GM21381 (cell line): ENCODE measurements around the gene SHISA5.
"Not testable (repeated sequence)": the region's sequence is repeated elsewhere in the genome, so short reads cannot be mapped to it uniquely, and the experiment has no call there.

Experiments
- ATAC-seq: cut with Tn5 transposase; IDR thresholded peaks from one replicate; pipeline ENCODE4 v1.9.1; 2021; ENCODE audit warnings: mild to moderate bottlenecking, moderate library complexity; ENCODE audit not compliant: unreplicated experiment

Gene SHISA5, protein sequence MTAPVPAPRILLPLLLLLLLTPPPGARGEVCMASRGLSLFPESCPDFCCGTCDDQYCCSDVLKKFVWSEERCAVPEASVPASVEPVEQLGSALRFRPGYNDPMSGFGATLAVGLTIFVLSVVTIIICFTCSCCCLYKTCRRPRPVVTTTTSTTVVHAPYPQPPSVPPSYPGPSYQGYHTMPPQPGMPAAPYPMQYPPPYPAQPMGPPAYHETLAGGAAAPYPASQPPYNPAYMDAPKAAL

DNA sequence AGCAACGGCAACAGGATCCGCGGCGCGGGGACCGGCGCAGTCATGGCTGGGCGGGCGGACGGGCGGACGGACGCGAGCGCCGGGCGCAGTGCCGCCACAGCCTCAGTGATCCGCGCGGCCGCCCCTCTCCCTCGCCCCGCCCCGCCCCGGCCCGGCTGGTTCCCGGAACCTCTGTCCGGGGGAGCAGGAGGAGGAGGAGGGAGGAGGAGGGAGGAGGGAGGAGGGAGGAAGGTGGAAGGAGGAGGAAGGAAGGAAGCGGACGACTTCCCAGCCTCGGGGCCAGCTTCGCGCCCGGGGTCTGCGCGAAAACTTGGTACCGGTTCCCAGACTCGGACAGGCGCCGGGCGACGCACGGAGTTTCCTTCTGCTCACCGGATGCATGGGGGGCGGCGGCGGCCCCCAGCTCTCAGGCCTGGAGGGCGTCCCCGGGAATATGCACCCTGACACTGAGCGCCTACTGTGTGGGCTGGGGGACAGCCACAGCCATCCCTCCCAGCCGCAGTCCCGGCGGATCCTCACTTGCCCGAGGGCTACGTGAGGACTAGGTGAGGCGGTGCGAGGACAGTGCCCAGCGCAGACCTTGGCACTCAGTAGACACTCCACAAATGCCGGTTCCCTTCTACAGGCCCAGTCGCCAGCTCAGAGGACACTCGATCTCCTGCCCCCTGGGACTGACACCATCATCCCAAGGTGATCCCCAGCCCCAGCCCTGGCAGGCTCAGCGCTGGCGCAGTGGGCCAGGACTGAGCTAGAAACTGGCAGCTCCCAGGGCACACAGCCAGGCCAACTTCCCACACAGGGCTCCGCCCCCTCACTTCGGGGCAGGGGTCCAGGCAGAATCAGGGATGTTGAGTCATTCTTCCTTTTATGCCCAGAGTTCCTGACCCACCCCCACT is at the start of gene SHISA5:
SHISA5 (minus strand) TSS at position 124 of the 896 bp plus-strand sequence; CDS start at position 44, 80 bp downstream.
- peak; percentile 50 for ATAC-seq

DNA sequence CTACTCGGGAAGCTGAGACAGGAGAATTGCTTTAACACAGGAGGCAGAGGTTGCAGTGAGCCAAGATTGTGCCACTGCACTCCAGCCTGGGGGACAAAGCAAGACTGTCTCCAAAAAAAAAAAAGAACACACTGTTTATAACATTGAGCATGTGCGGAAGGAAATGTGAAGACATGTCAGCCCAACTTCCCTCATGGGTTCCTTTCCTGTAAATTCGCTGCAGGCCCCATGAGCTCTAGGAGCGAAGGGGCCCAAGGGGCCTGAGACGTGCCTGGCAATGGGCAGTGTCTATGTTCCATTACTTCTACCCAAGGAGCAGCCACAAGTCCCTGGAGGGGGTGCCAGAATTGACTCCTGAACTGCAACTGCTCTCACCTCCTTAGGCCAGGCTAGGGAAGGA is 49.4 kb upstream of the SHISA5 start:
- ATAC-seq = no peak

DNA sequence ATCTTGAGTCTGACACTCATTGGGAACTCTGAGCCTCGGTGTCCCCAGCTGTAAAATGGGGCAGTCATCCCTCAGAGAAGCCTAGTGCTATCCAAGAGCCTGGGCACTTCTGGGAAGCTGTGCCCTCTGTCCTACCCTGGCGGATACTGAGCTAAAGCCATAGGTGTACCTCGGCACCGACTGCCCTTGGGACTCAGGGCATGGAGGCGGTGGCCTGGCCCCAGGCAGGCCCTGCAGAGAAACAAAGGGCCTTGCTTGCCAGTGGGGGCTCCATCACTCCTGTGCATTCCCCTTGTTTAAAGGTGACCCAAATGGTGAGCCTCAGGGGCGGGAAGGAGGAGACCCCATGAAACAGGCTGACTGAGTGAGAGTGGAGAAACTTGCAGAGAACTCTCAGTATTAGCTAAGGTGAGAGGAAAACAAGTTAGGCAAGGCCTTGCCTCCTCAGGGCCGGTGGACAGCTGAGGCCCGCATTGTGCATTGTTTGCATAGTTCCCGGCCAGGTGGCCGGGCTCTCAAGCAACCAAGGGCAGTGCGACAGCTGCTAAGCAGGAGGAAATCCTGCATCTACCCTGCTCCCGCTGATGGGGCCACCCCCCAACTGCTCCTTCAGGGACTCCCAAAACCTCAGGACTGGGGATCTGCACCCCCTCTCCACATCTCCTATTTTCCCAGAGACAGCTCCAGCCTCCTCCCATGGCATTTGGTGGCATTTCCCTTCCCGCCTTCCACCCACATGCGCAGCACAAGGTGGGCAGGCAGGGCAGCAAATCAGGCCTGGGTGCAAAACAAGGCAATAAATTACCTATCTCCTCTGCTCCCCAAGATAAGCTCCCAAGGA is 48.4 kb upstream of the SHISA5 start:
- ATAC-seq = no peak

DNA sequence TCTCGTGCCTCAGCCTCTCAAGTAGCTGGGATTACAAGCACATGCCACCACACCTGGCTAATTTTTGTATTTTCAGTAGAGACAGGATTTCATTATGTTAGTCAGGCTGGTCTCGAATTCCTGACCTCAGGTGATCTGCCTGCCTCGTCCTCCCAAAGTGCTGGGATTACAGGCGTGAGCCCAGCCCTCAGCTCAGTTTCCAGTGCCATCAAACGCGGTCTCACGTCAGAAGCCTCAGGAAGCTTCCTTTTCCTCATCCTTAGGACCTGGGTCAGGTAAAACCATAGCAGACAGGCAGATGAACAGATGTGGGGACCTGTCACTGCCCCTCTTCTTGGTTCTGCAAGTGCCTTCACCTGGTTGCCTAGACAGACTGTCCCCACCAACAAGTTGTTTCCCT is 47.7 kb upstream of the SHISA5 start:
- ATAC-seq = not testable (repeated sequence)

DNA sequence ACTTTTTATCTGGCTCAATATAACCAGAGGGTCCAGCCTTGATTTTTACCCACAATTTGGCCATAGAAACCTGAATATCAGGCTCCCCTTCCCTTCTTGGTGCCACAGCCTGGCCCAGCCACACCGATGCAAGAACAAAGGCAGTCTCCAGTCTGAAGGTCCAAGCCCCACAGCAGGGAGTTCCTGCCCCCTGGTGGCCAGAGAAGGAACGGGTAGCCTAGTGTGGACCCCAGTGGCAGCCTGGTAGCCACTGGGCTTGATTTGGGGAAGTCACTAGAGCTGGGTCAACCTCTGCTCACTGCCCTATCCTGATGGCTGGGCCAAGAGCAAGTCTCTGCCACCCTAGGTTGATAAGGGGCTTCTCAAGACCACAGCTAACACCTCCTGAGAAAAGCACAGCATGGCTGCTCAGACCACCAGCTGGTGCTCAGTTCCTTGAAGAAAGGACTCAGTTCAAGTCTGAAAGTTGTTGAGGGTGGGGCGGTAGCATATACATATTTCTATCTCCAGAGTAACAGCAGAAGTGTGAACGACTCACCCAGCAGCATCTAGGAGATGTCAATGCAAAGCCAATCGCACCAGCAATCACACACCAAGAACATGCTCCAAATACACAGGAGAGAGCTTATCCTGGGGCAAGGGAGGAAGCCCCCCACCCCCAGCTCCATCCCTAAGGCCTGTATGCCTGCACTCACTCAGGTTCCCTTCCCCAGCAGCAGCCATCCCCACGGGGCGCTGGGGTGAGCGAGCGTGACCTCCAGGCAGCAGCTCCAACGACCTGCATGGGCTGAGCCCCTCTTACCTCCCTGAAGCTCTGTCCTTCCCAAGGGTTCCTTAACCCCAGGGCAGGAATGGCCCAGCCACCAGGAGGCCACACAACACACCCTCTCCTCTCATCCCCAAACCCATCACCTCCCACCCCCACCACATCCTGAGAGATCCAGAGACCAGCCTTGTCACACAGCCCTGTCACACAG is 45.0 kb upstream of the SHISA5 start:
- no peak for ATAC-seq

DNA sequence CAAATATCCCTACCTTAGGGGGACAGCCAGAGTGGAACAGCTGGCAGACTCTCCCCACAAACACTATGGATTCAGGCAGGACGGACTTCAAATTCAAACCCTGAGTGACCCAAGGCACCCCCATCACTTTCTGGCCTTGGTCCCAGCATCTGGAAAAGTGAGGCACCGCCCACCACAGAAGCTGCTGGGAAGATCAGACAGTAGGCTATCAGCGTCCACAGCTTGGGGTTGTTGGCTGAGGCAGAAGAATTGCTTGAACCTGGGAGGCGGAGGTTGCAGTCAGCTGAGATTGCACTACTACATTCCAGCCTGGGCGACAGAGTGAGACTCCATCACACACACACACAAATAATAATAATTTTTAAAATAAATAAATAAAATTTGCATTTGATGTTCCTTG is 44.2 kb upstream of the SHISA5 start:
- no peak for ATAC-seq

DNA sequence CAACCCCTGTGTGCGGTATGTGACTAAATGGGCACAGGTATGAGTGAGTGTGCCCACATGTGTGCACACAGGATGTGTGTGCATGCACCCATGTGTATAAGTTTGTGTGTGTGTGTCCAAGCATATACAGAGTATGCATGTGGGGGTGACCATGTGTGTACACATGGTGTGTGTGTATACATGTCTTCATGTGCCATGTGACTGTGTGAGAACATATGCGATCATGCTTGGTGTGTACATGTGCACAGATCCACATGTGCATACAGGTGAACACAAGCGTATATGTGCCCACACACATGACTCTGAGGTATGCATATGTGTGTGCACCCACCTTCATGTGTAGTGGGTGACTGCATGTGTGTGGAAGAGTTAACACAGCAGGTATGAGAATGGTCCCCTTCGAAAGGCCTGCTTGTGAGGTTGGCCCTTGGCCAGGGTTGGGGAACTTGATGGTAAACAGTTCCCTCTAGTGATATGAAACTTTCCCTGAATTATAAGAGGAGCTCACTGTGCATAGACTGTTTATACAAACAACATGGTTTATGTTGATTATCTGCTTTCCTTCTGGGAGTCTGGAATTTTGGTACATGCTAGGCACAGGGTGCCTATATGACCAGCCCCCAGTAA is 42.3 kb upstream of the SHISA5 start:
- ATAC-seq = no peak

DNA sequence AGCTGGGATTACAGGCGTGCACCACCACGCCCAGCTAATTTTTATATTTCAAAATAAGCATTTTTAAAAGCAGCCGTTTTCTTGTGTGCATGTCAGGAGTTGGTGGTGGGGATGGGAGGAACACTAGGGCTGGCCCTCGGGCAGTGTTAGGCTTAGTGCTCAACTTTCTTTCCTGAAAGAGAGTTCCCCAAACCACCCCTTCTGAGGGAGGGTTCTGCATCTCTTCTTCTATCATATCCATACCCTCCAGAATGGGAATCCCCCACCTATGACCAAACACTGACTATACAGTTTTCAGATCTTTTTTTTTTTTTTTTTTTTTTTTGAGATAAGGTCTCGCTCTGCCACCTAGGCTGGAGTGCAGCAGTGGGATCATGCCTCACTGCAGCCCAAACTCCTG is 40.2 kb upstream of the SHISA5 start:
- ATAC-seq = no peak

DNA sequence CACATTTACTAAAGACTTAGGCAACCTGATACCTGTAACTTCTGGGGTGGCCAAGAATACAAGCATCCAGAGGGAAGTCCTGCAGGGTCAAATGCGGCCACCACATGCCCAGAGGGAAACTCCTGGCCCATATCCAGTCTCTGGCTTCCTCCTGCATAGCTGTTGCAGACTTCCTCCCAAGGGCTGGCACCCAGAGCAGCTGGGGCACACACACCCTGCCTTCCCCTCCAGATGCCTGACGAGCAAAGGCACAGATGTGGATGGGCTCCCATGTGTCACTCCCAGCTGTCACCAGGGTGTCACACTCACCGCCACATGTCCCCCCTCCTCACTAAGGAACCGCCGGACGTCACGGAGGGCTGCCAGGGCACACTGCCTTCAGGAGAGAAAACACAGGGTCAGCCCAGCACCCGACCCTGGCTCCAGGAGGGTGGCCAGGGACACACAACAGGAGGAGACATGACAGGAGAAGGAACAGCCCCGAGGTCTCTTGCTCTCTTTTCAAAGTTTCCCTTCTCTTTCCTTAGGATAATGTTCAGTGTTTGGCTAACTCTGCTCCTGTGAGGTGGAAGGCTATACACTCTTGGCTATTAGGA is 39.4 kb upstream of the SHISA5 start:
- no peak for ATAC-seq

DNA sequence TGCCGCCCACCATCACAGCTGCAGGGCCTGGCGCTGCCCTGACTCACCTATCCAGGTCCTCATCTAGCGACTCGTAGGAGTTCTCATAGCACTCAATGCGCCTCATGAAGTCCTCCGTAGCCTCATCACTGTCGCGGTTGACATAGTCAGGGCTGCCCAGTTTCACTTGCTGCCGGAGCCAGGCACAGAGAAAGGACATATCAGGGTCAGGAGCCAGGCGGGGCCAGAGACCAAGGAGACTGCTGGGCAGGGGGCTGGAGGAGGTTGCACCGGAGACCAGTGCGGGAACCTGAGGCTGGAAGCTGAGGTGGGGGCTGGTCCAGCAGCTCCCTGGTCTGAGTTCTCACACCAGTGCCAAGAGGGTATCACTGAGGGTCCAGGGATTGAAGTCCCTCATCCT is 34.5 kb upstream of the SHISA5 start:
- no peak for ATAC-seq

DNA sequence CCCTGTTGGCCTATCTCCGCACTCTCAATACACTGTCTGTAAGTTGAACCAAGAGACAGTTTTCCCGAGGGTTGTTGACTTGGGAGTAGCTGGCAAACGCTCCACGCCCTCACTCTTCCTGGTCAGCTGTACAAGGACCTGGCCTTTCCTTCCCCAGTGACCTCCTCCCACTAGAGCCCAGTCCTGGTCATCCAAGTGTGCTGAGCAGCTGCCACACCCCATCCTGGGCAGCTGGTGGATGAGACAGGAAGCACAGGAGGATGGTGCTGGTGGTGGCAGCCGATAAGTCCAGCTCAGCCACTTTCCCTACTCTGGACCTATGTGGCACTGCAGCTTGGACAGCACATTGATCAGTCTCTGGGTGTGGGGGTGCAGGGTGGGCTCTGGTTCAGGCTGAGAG is 32.8 kb upstream of the SHISA5 start:
- no peak for ATAC-seq

DNA sequence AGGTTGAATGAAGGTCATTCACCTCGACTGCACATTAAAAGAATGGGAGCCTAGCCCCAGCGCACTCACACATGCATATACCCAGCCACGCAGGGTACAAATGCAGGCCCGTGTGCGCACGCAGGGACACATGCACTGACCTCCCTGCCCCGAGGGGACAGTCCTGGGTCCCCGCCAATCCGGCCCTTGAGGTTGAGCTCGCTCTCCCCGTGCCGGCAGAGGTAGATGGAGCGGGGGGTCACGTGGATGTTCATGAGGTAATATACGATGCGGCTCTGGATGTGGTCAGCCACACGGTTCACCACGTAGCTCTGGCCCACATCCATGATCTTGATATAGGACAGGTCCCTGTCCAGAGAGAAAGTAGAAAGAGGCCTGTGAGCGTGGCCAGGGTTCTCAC is 32.1 kb upstream of the SHISA5 start:
- no peak for ATAC-seq

DNA sequence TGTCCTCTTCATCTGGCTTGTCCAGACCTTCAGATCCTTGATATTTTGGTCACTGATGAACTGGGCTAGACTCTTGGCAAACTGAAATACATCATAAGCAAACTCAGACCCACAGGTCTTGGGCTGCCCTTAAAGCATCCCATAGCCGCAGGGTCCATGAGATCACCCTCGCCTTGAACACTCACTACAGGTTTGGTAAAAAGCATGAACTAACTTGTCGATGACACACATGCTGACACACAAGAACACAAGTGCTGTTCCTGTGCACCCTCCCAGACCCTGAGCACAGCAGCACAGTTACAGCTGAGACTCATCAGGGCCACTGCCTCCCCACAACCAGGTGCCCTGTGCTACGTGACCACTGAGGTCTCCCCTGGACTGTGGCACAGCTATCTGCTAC is 31.6 kb upstream of the SHISA5 start:
- ATAC-seq = no peak

DNA sequence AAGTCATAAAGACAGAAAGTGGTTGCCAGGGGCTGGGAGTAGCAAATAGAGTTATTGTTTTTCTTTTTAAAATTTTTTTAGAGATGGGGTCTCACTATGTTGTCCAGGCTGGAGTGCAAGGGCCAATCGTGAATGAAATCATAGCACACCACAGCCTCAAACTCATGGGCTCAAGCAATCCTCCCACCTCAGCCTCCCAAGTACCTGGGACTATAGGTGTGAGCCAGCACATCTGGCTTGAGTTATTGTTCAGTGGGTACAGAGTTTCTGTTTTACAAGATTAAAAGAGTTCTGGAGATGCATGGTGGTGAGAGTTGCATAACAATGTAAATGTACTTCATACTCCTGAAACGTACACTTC is 29.0 kb upstream of the SHISA5 start:
- ATAC-seq = no peak

DNA sequence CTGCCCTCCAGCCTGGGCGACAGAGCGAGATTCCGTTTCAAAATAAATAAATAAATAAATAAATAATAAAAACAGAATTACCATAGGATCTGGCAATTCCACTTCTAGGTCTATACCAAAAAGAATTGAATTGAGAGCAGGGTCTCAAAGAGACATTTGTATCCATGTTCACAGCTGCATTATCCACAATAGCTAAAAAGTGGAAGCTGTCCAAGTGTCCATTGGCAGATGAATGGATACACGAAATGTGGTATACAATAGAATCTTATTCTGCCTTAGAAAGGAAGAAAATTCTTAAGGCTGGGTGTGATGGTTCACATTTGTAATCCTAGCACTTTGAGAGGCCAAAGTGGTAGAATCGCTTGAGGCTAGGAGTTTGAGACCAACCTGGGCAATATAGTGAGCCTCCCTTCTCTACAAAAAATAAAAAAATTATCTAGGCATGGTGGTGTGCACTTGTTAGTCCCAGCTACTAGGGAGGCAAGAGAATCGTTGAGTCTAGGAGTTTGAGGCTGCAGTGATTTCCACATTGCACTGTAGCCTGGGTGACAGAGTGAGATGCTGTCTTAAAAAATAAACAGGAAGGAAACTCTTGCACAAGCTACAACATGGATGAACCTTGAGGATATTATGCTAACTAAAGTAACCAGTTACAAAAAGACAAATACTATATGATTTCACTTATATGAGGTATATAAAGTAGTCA is 28.4 kb upstream of the SHISA5 start:
- no peak for ATAC-seq

DNA sequence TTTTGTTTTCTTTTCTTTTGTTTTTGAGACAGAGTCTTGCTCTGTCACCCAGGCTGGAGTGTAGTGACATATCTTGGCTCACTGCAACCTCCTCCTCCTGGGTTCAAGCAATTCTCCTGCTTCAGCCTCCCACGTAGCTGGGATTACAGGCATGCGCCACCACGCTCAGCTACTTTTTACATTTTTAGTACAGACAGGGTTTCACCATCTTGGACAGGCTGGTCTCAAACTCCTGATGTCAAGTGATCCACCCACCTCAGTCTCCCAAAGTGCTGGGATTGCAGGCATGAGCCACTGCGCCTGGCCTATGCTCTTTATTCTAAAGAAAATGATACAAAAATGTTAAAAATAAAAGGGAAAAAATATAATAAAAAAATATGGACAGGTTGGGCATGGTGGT is 26.7 kb upstream of the SHISA5 start:
- ATAC-seq = not testable (repeated sequence)

DNA sequence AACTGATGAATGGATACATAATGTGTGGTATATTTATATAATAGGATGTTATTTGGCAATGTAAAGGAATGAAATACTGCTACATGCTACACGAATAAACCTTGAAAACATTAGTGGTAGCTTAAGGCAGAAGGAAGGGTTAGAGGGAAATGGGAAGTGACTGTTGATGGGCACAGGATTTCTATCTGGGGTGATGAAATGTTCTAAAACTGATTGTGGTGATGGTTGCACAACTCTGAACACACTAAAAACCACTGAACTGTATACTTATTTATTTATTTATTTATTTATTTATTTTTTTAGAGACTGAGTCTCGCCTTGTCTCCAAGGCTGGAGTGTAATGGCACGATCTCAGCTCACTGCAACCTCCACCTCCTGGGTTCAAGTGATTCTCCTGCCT is 24.8 kb upstream of the SHISA5 start:
- ATAC-seq = no peak

DNA sequence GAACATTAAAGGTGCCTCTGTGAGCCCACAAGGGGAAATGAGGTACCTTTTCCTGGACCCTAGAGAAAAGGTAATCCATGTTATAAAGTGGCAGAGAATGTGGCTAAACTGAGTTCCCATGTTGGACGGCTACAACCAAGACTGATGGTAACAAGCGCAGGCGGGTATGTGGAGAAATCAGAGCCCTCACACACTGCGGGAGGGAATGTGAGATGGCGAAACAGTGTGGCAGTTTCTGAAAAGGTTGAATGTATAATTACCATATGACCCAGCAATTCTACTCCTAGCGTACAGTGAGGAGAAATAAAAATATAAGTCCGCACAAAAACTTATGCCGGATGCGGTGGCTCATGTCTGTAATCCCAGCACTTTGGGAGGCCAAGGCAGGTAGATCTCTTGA is 24.1 kb upstream of the SHISA5 start:
- ATAC-seq = no peak

DNA sequence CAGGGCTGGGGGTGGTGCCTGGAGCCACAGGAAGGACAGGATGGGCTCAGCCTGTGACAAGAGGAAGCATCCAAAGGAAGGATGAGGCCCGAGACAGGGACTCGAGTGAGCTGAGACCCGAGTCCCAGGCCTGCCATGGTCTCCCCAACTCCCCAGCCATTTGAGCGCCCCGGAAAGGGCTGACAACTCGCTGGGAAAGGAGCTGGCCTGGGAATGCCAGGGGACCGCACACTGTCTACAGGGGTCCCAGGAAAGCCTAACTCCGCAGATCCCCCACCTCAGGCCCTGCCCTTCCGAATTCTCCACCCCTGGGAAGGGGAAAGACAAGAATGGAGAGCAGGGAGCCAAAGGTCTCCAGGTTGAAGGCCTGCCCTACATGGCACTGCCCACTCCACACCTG is 21.0 kb upstream of the SHISA5 start:
- ATAC-seq = no peak
